ENCODE data around the gene STAT4. TPM values are rescaled to one million over a fixed set of nuclear protein-coding genes. Genes with fewer than 3 reads are reported as not detected.
A peak's percentile ranks its signal among the peaks of the same experiment; 100 is the strongest.

Gene STAT4
- polyA plus RNA-seq, 1 donor = 3.7 TPM

GRCh38 chr2:191018048-191018447, 132.7 kb downstream of the STAT4 start:
- Histone ChIP-seq H3K4me1 (ENCODE audit: control insufficient read depth, insufficient read depth, low read length) (peaks cover 14% of the 10 kb centered on the region), H3K36me3 (ENCODE audit: control insufficient read depth, insufficient read depth, low read length) (no peaks in the 10 kb centered on the region), H3K4me3 (ENCODE audit: low read length) (no peak overlapping the region), H3K27ac (ENCODE audit: low read length) (peak overlapping the region; percentile 6), H3K9me3 (ENCODE audit: control insufficient read depth, low read depth, low read length) (no peaks in the 10 kb centered on the region), H3K27me3 (ENCODE audit: control insufficient read depth, insufficient read depth, low read length) (no peaks in the 10 kb centered on the region)
- no peak for DNase-seq
- WGBS (ENCODE audit: insufficient coverage, low lambda C conversion rate) = 100% methylated on average over 1 of the region's 1 CpG

- WGBS (ENCODE audit: insufficient coverage, low lambda C conversion rate) = 100% methylated on average over 2 of the region's 8 CpGs
- H3K36me3 ChIP-seq (ENCODE audit: control insufficient read depth, insufficient read depth, low read length) = peaks cover 10% of the 10 kb centered on the region
- H3K27ac ChIP-seq (ENCODE audit: low read length) = no peak overlapping the region
- peaks cover 16% of the 10 kb centered on the region for H3K4me1 ChIP-seq (ENCODE audit: control insufficient read depth, insufficient read depth, low read length)
- H3K9me3 ChIP-seq (ENCODE audit: control insufficient read depth, low read depth, low read length) = no peaks in the 10 kb centered on the region
- H3K4me3 ChIP-seq (ENCODE audit: low read length) = no peak overlapping the region
- DNase-seq = no peak
- no peaks in the 10 kb centered on the region for H3K27me3 ChIP-seq (ENCODE audit: control insufficient read depth, insufficient read depth, low read length)
Observed at GRCh38 chr2:191015831-191016230, 135.0 kb downstream of the STAT4 start.

- no peaks in the 10 kb centered on the region for H3K9me3 ChIP-seq (ENCODE audit: control insufficient read depth, low read depth, low read length)
- 80% methylated on average over 1 of the region's 2 CpGs for WGBS (ENCODE audit: insufficient coverage, low lambda C conversion rate)
- H3K27me3 ChIP-seq (ENCODE audit: control insufficient read depth, insufficient read depth, low read length) = no peaks in the 10 kb centered on the region
- H3K36me3 ChIP-seq (ENCODE audit: control insufficient read depth, insufficient read depth, low read length) = peaks cover 10% of the 10 kb centered on the region
- no peak overlapping the region for H3K4me3 ChIP-seq (ENCODE audit: low read length)
- no peak for DNase-seq
- H3K4me1 ChIP-seq (ENCODE audit: control insufficient read depth, insufficient read depth, low read length) = peaks cover 16% of the 10 kb centered on the region
- H3K27ac ChIP-seq (ENCODE audit: low read length) = no peak overlapping the region
Observed at GRCh38 chr2:191015239-191015638, 135.6 kb downstream of the STAT4 start.

- WGBS (ENCODE audit: insufficient coverage, low lambda C conversion rate) = 0% methylated on average over 1 of the region's 4 CpGs
- Histone ChIP-seq H3K9me3 (ENCODE audit: control insufficient read depth, low read depth, low read length) (no peaks in the 10 kb centered on the region), H3K27ac (ENCODE audit: low read length) (peak overlapping the region; percentile 85), H3K4me1 (ENCODE audit: control insufficient read depth, insufficient read depth, low read length) (peaks cover 16% of the 10 kb centered on the region), H3K27me3 (ENCODE audit: control insufficient read depth, insufficient read depth, low read length) (no peaks in the 10 kb centered on the region), H3K36me3 (ENCODE audit: control insufficient read depth, insufficient read depth, low read length) (peaks cover 16% of the 10 kb centered on the region), H3K4me3 (ENCODE audit: low read length) (peak overlapping the region; percentile 66)
- no peak for DNase-seq
Observed at GRCh38 chr2:191014653-191015020, 136.2 kb downstream of the STAT4 start.

GRCh38 chr2:191013932-191014652, 136.7 kb downstream of the STAT4 start, which contains the start of gene STAT1:
STAT1 (minus strand) TSS chr2:191014171; CDS start chr2:191010003, 4,168 bp downstream.
- H3K36me3 ChIP-seq (ENCODE audit: control insufficient read depth, insufficient read depth, low read length) = peaks cover 18% of the 10 kb centered on the region
- H3K4me1 ChIP-seq (ENCODE audit: control insufficient read depth, insufficient read depth, low read length) = peaks cover 16% of the 10 kb centered on the region
- peak; percentile 93 to 97 for DNase-seq
- H3K9me3 ChIP-seq (ENCODE audit: control insufficient read depth, low read depth, low read length) = no peaks in the 10 kb centered on the region
- peak within 1 kb of the TSS; percentile 85 for H3K27ac ChIP-seq (ENCODE audit: low read length)
- H3K27me3 ChIP-seq (ENCODE audit: control insufficient read depth, insufficient read depth, low read length) = no peaks in the 10 kb centered on the region
- WGBS (ENCODE audit: insufficient coverage, low lambda C conversion rate) = no CpG with 5 or more reads among the region's 68 CpGs
- peak within 1 kb of the TSS; percentile 66 for H3K4me3 ChIP-seq (ENCODE audit: low read length)

- H3K27ac ChIP-seq (ENCODE audit: low read length) = peak overlapping the region; percentile 85
- no peak for DNase-seq
- peak overlapping the region; percentile 66 for H3K4me3 ChIP-seq (ENCODE audit: low read length)
- no peaks in the 10 kb centered on the region for H3K27me3 ChIP-seq (ENCODE audit: control insufficient read depth, insufficient read depth, low read length)
- no peaks in the 10 kb centered on the region for H3K9me3 ChIP-seq (ENCODE audit: control insufficient read depth, low read depth, low read length)
- peaks cover 16% of the 10 kb centered on the region for H3K4me1 ChIP-seq (ENCODE audit: control insufficient read depth, insufficient read depth, low read length)
- no CpG with 5 or more reads among the region's 14 CpGs for WGBS (ENCODE audit: insufficient coverage, low lambda C conversion rate)
- H3K36me3 ChIP-seq (ENCODE audit: control insufficient read depth, insufficient read depth, low read length) = peaks cover 22% of the 10 kb centered on the region
Observed at GRCh38 chr2:191013682-191013931, 137.2 kb downstream of the STAT4 start.

GRCh38 chr2:191012845-191013681, 137.7 kb downstream of the STAT4 start:
- Histone ChIP-seq H3K4me1 (ENCODE audit: control insufficient read depth, insufficient read depth, low read length) (peaks cover 16% of the 10 kb centered on the region), H3K4me3 (ENCODE audit: low read length) (peak overlapping the region; percentile 66), H3K9me3 (ENCODE audit: control insufficient read depth, low read depth, low read length) (no peaks in the 10 kb centered on the region), H3K36me3 (ENCODE audit: control insufficient read depth, insufficient read depth, low read length) (peaks cover 26% of the 10 kb centered on the region), H3K27me3 (ENCODE audit: control insufficient read depth, insufficient read depth, low read length) (no peaks in the 10 kb centered on the region), H3K27ac (ENCODE audit: low read length) (peak overlapping the region; percentile 85)
- WGBS (ENCODE audit: insufficient coverage, low lambda C conversion rate) = 42% methylated on average over 3 of the region's 14 CpGs
- DNase-seq = peak; percentile 61 to 77

- no peak for DNase-seq
- Histone ChIP-seq H3K4me1 (ENCODE audit: control insufficient read depth, insufficient read depth, low read length) (peaks cover 16% of the 10 kb centered on the region), H3K27ac (ENCODE audit: low read length) (no peak overlapping the region), H3K36me3 (ENCODE audit: control insufficient read depth, insufficient read depth, low read length) (peaks cover 29% of the 10 kb centered on the region), H3K27me3 (ENCODE audit: control insufficient read depth, insufficient read depth, low read length) (no peaks in the 10 kb centered on the region), H3K4me3 (ENCODE audit: low read length) (no peak overlapping the region), H3K9me3 (ENCODE audit: control insufficient read depth, low read depth, low read length) (no peaks in the 10 kb centered on the region)
- WGBS (ENCODE audit: insufficient coverage, low lambda C conversion rate) = 100% methylated on average over 3 of the region's 3 CpGs
Observed at GRCh38 chr2:191012346-191012745, 138.4 kb downstream of the STAT4 start.

GRCh38 chr2:191010887-191011885, 139.6 kb downstream of the STAT4 start:
- H3K27ac ChIP-seq (ENCODE audit: low read length) = no peak overlapping the region
- peaks cover 41% of the 10 kb centered on the region for H3K36me3 ChIP-seq (ENCODE audit: control insufficient read depth, insufficient read depth, low read length)
- H3K4me3 ChIP-seq (ENCODE audit: low read length) = no peak overlapping the region
- peaks cover 16% of the 10 kb centered on the region for H3K4me1 ChIP-seq (ENCODE audit: control insufficient read depth, insufficient read depth, low read length)
- 100% methylated on average over 1 of the region's 14 CpGs for WGBS (ENCODE audit: insufficient coverage, low lambda C conversion rate)
- no peak for DNase-seq
- H3K9me3 ChIP-seq (ENCODE audit: control insufficient read depth, low read depth, low read length) = no peaks in the 10 kb centered on the region
- no peaks in the 10 kb centered on the region for H3K27me3 ChIP-seq (ENCODE audit: control insufficient read depth, insufficient read depth, low read length)

All from large intestine (tissue), 3 donors.